Measurements from ENCODE around the gene RASL12.
"Not testable (repeated sequence)": the region's sequence is repeated elsewhere in the genome, so short reads cannot be mapped to it uniquely, and the experiment has no call there.

RASL12 gene

DNA sequence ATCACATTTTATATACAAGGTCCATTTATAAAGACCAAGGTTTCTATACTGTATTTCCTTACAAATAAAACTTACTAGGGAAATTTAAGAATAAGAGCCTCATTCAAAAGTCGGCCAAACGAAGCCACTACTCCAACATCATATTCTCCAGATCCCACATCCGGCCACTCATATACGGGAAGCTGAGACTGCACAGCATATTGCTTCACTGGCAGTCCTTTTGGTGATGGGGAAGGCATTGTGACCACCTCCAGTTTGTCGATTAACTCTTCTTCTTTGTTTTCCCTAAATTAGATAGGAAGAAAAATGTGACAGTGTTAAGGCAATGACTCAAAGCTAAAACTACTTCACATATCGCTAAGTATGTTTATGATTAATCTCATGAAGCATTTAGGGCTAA lies 41.0 kb downstream of the RASL12 start:
- no peak for DNase-seq

DNA sequence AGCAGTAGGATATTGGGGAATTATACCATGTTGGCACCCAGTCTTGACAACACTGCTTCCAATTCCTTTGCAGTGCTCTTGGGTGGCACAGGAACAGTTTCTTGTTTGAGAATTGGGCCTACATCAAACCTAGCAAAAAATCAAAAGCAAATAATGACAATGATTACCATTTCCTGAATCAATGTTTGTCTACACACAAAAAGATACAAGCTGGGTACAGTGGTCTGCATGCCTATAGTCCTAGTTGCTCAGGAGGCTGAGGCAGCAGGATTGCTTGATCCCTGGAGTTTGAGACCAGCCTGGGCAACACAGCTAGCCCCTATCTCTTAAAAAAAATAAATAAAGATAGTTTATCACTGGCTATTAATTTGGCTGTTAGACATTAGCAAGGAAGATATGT lies 46.3 kb downstream of the RASL12 start:
- no peak for DNase-seq

DNA sequence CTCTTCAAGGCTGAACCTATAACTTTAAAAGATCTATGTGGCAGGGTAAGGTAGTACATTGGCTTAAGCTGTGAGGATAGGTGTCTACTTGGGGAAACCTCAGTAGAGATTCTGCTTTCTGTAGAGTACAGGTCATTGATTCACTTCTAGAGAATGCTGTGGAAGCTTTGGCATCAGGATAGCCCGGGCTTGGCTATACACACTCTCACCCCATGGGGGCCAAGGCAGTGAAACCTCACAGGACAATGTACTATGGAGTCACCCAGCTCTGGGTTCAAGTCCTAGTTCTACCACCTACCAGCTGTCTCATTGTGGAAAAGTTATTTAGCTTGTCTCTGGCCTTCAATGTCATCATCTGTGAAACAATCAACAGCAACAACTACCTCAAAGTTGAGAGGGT lies 47.4 kb downstream of the RASL12 start:
- no peak for DNase-seq

DNA sequence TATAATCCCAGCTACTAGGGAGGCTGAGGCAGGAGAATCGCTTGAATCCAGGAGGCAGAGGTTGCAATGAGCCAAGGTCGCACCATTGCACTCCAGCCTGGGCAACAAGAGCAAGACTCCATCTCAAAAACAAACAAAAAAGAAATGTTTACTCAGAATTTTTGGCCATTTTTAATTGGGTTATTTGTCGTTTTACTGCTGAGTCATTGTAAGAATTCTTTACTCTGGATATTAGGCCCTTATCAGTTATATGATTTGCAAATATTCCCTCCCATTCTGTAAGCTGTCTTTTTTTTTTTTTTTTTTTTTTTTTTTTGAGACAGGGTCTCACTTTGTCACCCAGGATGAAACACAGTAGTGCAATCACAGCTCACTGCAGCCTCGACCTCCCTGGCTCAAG lies 56.6 kb downstream of the RASL12 start:
- not testable (repeated sequence) for DNase-seq

DNA sequence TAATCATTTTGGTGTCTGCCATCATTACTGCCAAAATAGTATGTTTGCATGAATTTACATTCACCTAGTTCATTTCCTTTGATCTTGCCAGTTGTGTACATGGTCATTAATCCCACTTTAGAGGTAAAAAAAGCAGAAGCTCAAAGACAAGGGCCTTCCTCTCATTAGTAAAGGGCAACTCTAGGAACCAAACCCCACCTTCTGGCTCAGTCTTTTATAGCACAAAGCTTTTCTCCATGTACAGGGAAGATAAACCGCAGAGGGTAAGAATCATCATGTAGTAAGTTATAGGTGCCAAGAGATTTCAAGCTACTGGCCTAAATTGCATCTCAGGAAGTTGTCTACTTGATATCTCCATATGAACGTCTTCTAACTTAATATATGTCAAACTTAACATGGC lies 58.8 kb downstream of the RASL12 start:
- DNase-seq, result no peak

DNA sequence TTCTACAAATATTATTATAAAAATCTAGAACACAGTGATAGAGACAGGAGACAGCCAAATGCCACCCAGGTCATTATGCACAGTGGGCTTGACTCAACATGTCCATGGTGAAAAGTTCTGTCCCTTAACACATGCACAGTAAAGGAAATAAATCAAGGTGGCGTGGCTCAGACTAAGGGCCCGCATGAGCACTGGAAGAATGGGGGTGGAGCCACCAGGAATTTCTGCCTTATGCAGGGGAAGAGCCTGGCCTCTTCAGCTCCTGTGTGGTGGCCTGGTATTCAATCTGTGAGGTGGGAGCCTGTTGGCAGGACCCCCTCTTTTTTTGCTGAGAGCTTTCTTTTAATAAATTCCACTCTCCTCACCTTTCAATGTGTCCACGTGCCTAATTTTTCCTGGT lies 60.9 kb downstream of the RASL12 start:
- DNase-seq, result no peak

DNA sequence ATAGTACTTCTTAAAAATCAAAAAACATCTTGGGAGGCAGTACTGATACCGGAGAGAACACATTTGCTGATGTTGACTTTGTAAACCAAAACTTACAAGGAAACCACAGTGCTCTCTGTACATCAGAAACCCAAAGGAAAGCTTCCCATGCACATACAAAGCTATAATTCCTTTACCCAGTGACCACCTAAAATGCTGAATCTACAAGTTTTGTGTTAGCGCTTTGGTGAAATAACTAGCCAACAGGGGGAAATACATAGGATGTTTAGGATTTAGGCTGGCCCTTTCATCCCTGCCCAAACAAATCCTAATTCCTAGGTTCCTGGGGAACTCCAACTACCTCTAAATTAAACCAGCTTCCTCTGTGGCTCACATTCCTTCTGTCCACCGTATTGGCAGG lies 62.8 kb downstream of the RASL12 start:
- no peak for DNase-seq
